ENCODE data around the gene ATP5MK.

DNA sequence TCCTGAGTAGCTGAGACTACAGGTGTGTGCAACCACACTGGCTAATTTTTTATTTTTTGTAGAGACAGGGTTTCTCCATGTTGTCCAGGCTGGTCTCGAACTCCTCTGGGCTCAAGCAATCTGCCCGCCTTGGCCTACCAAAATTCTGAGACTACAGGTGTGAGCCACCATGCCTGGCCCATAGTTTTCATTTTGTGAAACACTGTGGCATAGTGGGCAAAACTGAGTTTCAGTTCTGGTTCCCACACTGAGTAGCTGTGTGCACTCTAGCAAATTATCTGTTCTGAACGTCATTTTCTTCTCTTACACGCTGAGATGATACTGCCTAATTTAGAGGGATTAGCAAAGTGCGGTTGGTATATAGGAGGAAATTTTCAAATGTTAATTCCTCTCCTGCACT is 13.5 kb downstream of the ATP5MK start:
- TF ChIP-seq EZH2 (IDR thresholded peaks at IDR 0.05; ENCODE audit: insufficient read depth, poor library complexity, severe bottlenecking) (no peak), EZH2phosphoT487 (IDR thresholded peaks at IDR 0.05; ENCODE audit: insufficient read depth, low read depth) (no peak)
